IPS-NIHi7 (cell line): ENCODE data around the gene CYP1B1.
A peak's percentile ranks its signal among the peaks of the same experiment; 100 is the strongest.
"Not testable (repeated sequence)": the region's sequence is repeated elsewhere in the genome, so short reads cannot be mapped to it uniquely, and the experiment has no call there.

Experiments
- DNase-seq: peaks from one replicate; pipeline ENCODE4 v3.0.0; 2012; ENCODE audit warnings: mixed read lengths; ENCODE audit errors: extremely low spot score

Gene CYP1B1

DNA sequence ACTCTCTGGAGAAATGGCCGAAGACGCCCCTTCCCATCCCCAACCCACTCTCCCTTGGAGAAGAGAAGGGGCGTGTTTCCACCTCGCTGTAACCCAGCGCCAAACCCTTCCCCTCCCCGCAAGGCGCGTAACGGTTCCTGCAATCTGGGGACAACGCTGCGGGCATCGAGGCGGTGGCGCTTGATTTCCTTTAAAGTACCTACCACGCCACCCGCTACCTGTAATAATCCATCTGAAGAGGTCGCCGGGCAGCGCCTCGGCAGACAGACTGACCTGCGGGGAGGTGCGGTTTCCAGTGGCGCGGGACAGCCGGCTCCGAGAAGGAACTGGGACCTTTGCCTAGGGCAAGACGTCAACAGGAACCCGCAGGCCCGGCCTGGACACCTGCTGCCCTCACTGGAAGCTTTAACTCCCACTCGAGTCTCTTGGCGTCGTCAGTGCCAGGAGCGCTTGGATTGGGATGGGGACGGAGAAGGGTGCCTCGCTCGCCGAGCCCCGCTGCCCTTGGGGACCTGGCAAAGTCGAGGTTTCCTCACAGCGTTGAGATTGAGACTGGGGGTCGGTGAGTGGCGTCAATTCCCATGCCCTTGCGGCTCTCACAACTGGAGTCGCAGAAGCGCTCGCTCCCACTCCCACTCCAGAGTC lies at the start of gene CYP1B1:
Gene CYP1B1, minus strand, starts transcription at position 645 of the 645 bp plus-strand sequence. CDS start 763 bp downstream, outside the sequence.
- DNase-seq = no peak

DNA sequence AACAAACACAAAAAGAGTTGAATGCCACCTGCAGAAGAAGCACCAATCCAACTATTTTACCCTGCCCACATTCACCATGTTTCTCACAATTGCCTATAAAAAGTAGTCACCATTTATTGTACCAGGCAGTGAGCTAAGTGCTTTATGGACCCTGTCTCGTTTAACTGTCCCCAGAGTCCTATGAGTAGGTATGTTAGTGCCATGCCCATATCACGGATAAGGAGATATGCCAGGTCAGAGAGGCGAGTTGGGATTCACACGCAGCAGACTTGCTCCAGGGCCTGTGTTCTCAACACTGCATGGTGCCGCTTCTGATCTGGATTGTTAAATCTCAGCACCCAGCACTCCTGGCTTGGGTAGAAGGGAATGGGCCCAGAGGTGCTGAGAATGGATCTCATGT lies 49.1 kb upstream of the CYP1B1 start:
- DNase-seq = no peak

DNA sequence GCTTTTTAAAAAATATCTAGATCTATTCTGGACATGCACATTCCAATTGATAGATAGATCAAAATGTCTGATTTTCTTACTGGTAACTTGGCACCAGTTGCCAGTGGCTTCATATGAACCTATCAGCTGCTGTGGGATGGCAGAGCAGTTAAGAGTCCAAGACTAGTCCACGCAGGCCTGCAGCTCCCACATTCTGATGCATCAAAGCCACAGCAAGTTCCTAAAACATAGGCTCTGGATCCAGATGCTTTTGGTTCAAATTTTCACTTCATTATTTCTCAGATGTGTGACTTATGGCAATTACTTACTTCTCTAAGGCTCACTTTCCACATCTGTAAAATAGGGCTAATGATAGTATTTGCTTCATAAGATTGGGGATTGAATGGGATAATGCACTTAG lies 48.0 kb upstream of the CYP1B1 start:
- no peak for DNase-seq

DNA sequence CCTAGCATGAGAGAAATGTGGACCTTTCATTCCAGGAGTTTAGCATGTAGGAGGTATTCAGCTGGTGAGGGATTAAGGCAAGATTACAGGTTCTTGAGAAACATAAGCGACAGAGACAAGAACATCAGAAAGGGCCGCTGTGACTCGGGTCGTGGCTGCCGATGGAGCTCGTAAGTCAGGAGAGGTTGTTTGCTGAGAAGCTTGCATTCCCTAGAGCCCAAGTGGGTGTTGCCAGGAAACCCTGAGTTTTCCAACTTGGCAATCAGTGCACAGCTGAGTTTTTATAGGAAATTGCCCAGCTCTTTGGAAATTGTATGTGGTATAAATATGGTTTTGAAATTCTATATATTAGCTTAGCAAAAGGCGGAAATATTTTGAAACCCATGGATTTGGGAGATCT lies 46.4 kb upstream of the CYP1B1 start:
- no peak for DNase-seq

- no peak for DNase-seq
These were observed 45.5 kb upstream of the CYP1B1 start for GRCh38 chr2:38121481-38121880.

DNA sequence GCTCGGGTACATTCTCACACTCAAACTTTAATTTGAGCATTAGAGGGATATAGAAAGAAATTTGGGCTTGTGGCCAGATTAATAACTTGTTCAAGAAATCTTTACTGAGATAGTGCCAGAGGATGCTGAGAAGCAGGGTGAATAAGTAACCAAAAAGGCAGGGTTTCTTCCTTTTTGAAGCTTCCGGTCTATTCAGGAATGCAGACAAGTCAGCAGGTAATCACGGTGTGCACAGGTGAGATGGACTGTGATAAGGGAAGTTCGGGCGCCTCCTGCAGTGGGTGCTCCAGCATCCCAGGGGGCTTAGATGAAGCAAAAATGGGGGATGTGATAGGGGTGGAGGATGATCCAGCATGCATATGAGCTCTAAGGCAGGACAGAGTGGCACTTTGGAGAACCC lies 44.9 kb upstream of the CYP1B1 start:
- DNase-seq = no peak

GRCh38 chr2:38120264-38120592 lies 44.3 kb upstream of the CYP1B1 start:
- DNase-seq = no peak

DNA sequence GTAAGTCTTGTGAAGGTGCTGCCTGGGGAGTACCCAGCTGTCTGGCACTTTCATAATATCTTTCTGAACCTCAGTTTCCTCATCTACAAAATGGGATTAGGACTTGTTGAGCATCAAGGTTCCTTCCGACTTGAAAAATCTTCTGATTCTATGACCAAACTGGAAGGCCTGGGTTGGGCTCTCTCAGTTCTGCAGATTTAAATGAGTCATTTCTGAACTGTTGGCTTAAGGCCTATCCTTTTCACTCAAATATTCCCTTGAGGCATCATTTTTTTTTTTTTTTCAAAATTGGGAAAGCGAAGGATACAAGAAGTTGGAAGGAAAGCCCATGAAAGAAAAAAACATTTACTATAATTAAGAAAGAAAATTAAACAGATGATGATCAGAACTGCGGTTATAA lies 40.8 kb upstream of the CYP1B1 start:
- DNase-seq = no peak

- peak; percentile 90 for DNase-seq
These were observed 39.5 kb upstream of the CYP1B1 start for GRCh38 chr2:38115216-38116032.

DNA sequence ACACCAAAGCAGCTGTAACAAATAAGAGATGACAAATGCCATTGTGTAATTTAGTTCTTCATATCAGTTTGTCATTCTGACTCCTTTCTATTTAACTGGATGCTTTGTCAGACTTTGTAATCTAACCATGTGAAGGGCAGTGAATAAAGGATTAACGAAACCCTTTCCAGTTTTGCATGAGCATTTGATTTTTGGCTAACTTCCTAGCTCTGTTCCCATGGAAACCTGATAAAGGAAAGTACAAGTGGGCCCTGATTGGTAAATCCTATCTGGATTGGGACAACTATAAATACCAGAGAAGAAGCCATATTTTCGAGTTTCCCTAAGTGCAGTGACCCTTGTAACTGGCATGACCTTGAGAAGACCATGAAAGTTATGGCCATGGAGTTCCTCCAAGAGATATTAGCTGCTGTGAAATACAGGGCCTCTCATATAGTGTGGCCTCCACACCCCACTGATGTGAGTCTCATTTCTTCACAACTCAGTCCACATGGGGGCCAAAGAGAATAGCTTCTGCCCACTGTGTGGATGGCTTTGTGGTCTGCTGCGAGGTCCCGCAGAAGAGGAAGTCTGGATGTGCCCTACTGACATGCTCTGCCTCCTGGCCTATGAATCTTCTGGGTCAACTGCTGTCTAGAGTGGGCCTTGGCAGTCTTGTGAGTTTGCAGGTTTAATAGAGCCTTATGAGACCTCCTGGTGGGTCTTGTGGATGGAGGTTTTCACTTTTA lies 38.2 kb upstream of the CYP1B1 start:
- DNase-seq = no peak

GRCh38 chr2:38113051-38113450 lies 37.1 kb upstream of the CYP1B1 start:
- no peak for DNase-seq

DNA sequence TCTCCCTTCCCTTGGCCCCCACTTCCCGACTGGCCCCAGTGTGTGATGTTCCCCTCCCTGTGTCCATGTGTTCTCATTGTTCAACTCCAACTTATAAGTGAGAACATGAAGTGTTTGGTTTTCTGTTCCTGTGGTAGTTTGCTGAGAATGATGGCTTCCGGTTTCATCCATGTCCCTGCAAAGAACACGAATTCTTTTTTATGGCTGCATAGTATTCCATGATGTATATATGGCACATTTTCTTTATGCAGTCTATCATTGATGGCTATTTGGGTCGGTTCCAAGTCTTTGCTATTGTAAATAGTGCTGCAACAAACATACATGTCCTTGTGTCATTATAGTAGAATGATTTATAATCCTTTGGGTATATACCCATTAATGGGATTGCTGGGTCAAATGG lies 35.4 kb upstream of the CYP1B1 start:
- not testable (repeated sequence) for DNase-seq

GRCh38 chr2:38109732-38110181 lies 33.8 kb upstream of the CYP1B1 start:
- DNase-seq = no peak

- DNase-seq = no peak
These were observed 33.2 kb upstream of the CYP1B1 start for GRCh38 chr2:38108907-38109731.

- DNase-seq = no peak
These were observed 31.9 kb upstream of the CYP1B1 start for GRCh38 chr2:38107738-38108410.

DNA sequence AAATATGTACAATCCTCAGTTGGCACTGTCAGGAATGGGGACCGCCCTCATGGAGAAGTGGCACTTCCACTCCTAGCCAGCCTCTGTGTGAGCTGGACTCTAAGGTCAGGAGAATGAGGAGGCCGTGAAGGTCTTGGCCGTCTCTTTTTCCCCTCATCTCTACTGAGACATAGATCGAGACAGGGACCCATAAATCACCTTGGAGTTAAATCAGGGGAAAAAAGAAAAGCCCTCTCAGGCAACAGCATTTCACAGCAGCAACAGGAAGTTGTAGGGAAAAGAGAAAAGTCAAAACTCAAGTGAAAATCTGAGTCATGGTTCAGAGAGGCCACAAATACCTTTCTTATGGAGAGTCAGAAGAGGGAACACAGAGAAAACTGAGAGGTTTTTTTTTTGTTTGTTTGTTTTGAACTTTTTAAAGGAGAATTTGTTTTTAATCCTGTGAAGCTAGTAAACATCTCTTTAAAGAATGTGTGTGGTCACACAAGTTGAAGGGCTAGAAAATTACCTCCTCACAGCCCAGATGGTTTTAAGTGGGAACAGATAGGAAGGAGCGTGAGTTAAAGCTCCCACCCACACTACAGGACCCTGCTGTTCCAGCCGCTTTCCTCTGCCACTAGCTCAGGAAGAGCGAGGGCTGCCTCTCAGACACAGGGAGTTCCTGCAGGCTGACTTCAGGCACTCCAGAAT lies 30.6 kb upstream of the CYP1B1 start:
- DNase-seq = no peak

- no peak for DNase-seq
These were observed 30.0 kb upstream of the CYP1B1 start for GRCh38 chr2:38105922-38106321.

DNA sequence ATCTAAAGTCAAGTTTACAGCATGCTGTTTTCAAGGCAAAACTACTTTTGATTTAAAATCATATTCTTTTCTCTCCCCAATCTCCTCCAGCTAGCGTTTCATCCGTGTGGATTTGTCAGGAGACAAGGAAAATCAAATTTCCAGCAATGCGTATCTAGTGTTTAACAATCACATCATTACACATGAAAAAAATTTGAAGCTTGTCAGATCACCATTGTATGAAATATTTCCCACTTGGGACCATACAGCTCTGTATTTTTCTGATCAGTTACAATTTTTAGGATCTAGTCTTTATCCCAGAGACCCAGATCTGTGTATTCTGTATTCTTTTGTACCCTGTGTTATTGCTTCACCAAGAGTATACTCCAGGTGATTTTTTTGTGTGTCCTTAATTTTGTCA lies 28.6 kb upstream of the CYP1B1 start:
- no peak for DNase-seq

- DNase-seq = no peak
These were observed 24.4 kb upstream of the CYP1B1 start for GRCh38 chr2:38100328-38100727.
